HepG2 (cell line): ENCODE results near the gene HOMEZ. TPM values are rescaled to one million over a fixed set of nuclear protein-coding genes. Genes with fewer than 3 reads are reported as not detected.
A peak's percentile ranks its signal among the peaks of the same experiment; 100 is the strongest.

Experiments used
- CREB3 ChIP-seq: sonication (generic); formaldehyde crosslinking; IDR thresholded peaks from 2 replicates; pipeline ENCODE4 v1.5.0; 2020; ENCODE audit warnings: missing genetic modification reagents
- DNMT1 ChIP-seq: sonication (generic); formaldehyde crosslinking; IDR thresholded peaks from 2 replicates; pipeline ENCODE4 v1.5.1; 2020; ENCODE audit warnings: mild to moderate bottlenecking, missing genetic modification reagents
- ELF4 ChIP-seq: sonication (generic); formaldehyde crosslinking; IDR thresholded peaks from 2 replicates; pipeline ENCODE4 v1.5.0; 2020; ENCODE audit warnings: missing genetic modification reagents, mild to moderate bottlenecking, moderate library complexity, borderline replicate concordance
- HDAC1 ChIP-seq: sonication (generic); formaldehyde crosslinking; IDR thresholded peaks from 2 replicates; pipeline ENCODE4 v1.5.1; 2020; ENCODE audit warnings: mild to moderate bottlenecking, missing genetic modification reagents
- HNF4G ChIP-seq, 2 experiments: sonication (generic) in 1 of 2; formaldehyde crosslinking in 1 of 2; IDR thresholded peaks; 2 replicates each; pipeline versions ENCODE4 v1.4.0 to v1.6.1; 2011 to 2020; ENCODE audit warnings: borderline replicate concordance in 2 of 2, low read depth in 2 of 2, mild to moderate bottlenecking in 2 of 2, low read length in 1 of 2, missing genetic modification reagents in 1 of 2, moderate library complexity in 1 of 2
- JUN ChIP-seq: sonication (generic); formaldehyde crosslinking; IDR thresholded peaks from 2 replicates; pipeline ENCODE4 v1.4.0; 2020; ENCODE audit warnings: mild to moderate bottlenecking, missing genetic modification reagents
- NAIF1 ChIP-seq: sonication (generic); formaldehyde crosslinking; IDR thresholded peaks from 2 replicates; pipeline ENCODE4 v1.5.0; 2020; ENCODE audit warnings: mild to moderate bottlenecking, missing genetic modification reagents, borderline replicate concordance
- NFKB2 ChIP-seq: sonication (generic); formaldehyde crosslinking; IDR thresholded peaks from 2 replicates; pipeline ENCODE4 v1.4.0; 2020; ENCODE audit warnings: missing genetic modification reagents, borderline replicate concordance
- PHF8 ChIP-seq: sonication (generic); formaldehyde crosslinking; IDR thresholded peaks from 2 replicates; pipeline ENCODE4 v1.5.0; 2020; ENCODE audit warnings: missing genetic modification reagents
- SIN3A ChIP-seq: IDR thresholded peaks from 2 replicates; pipeline ENCODE4 v1.6.1; 2011; ENCODE audit warnings: low read depth, mild to moderate bottlenecking, control low read depth, low read length, borderline replicate concordance
- STAT5B ChIP-seq: sonication (generic); formaldehyde crosslinking; IDR thresholded peaks from 2 replicates; pipeline ENCODE4 v1.4.0; 2020; ENCODE audit warnings: missing genetic modification reagents
- ZNF383 ChIP-seq: sonication (generic); formaldehyde crosslinking; IDR thresholded peaks from 2 replicates; pipeline ENCODE4 v1.4.0; 2020; ENCODE audit warnings: missing genetic modification reagents, mild to moderate bottlenecking, borderline replicate concordance
- ZNF552 ChIP-seq: sonication (generic); formaldehyde crosslinking; IDR thresholded peaks from 2 replicates; pipeline ENCODE4 v1.9.0; 2022; ENCODE audit warnings: missing genetic modification reagents, mild to moderate bottlenecking, borderline replicate concordance
- ZNF616 ChIP-seq: sonication (generic); formaldehyde crosslinking; IDR thresholded peaks from 2 replicates; pipeline ENCODE4 v1.5.0; 2020; ENCODE audit warnings: low read depth, mild to moderate bottlenecking, missing genetic modification reagents
- ZNF790 ChIP-seq: sonication (generic); formaldehyde crosslinking; IDR thresholded peaks from 2 replicates; pipeline ENCODE4 v1.8.0; 2022; ENCODE audit warnings: missing genetic modification reagents, mild to moderate bottlenecking, borderline replicate concordance
- ZNF792 ChIP-seq: IDR thresholded peaks from 2 replicates; pipeline ENCODE4 v1.6.1; 2016
- ZNF883 ChIP-seq: sonication (generic); formaldehyde crosslinking; IDR thresholded peaks from 2 replicates; pipeline ENCODE4 v1.5.1; 2020; ENCODE audit warnings: mild to moderate bottlenecking, missing genetic modification reagents; ENCODE audit errors: not compliant biosample characterization
- ZSCAN12 ChIP-seq: sonication (generic); formaldehyde crosslinking; IDR thresholded peaks from 2 replicates; pipeline ENCODE4 v1.9.0; 2021; ENCODE audit warnings: mild to moderate bottlenecking, missing genetic modification reagents
- polyA plus RNA-seq, 8 experiments: library from polyadenylated mRNA; depleted of rRNA in 3 of 8; stranded (reverse) in 7 of 8; unstranded in 1 of 8; fragments of >200 nt; fragmentation: Illumina TruSeq in 4 of 8; extraction: Trizol in 4 of 8; gene quantifications; 2 replicates each; pipeline versions ENCODE4 v1.2.1 to v1.2.3, GENCODE V29; 2011 to 2016; ENCODE audit warnings: low read depth in 4 of 8, missing spikeins in 1 of 8, mixed read lengths in 1 of 8; ENCODE audit not compliant: insufficient read depth in 1 of 8
- total RNA-seq, 5 experiments: library from RNA; depleted of rRNA; stranded (reverse); fragments of >200 nt; fragmentation: Illumina TruSeq; extraction: Trizol; gene quantifications; 2 replicates each; pipeline ENCODE4 v1.2.3, GENCODE V29; 2016; ENCODE audit warnings: low read depth in 1 of 5
- TF ChIP-seq, protein P1 (sequence below): sonication (generic); formaldehyde crosslinking; IDR thresholded peaks from 2 replicates; pipeline ENCODE4 v1.4.0; 2020; ENCODE audit warnings: missing genetic modification reagents
- TF ChIP-seq, protein P2 (sequence below), 2 experiments: fragments of 450-650 bp in 1 of 2; sonication (generic) in 1 of 2; formaldehyde crosslinking; IDR thresholded peaks; 2 replicates each; pipeline versions ENCODE4 v1.5.0 to v1.8.0; 2020 to 2022; ENCODE audit warnings: mild to moderate bottlenecking in 1 of 2, missing genetic modification reagents in 1 of 2
- TF ChIP-seq, protein P3 (sequence below): IDR thresholded peaks from 2 replicates; pipeline ENCODE4 v1.6.1; 2016; ENCODE audit warnings: low read depth, control low read depth
- TF ChIP-seq, protein P4 (sequence below): sonication (generic); formaldehyde crosslinking; IDR thresholded peaks from 2 replicates; pipeline ENCODE4 v1.4.0; 2020; ENCODE audit warnings: low read depth, mild to moderate bottlenecking, missing genetic modification reagents

HOMEZ gene
- total and polyA plus RNA-seq, 2 of the 13 experiments (the other 11 are each of a cell fraction or from before 2014, with no cell fraction given), result 14.5 to 31.8 TPM

GRCh38 chr14:23321572-23322547 is 35.9 kb upstream of the HOMEZ start (continued):
- TF ChIP-seq, protein P1, sequence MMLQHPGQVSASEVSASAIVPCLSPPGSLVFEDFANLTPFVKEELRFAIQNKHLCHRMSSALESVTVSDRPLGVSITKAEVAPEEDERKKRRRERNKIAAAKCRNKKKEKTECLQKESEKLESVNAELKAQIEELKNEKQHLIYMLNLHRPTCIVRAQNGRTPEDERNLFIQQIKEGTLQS (CRISPR knock-in tag), result no peak
- TF ChIP-seq ZNF790 (CRISPR knock-in tag), result peak; percentile 74; the same call in 1 of the 2 replicates
- TF ChIP-seq NFKB2 (CRISPR knock-in tag), result peak; percentile 85
- peak; percentile 63; the same call in 1 of the 2 replicates for TF ChIP-seq CREB3 (CRISPR knock-in tag)
- 0 out of 2 replicates have a peak, but pooled peaks have one; percentile 45 for TF ChIP-seq ZNF616 (CRISPR knock-in tag)
- peak; percentile 68; the same call in 1 of the 2 replicates for TF ChIP-seq HNF4G (IDR thresholded peaks at IDR 0.05; ENCODE audit: borderline replicate concordance, low read depth, low read length)
- TF ChIP-seq HNF4G (CRISPR knock-in tag; IDR thresholded peaks at IDR 0.05; ENCODE audit: borderline replicate concordance, low read depth), result peak; percentile 76; the same call in 1 of the 2 replicates
- TF ChIP-seq ELF4 (CRISPR knock-in tag), result no peak
- peak; percentile 70 for TF ChIP-seq STAT5B (CRISPR knock-in tag)
- peak; percentile 76; the same call in 1 of the 2 replicates for TF ChIP-seq DNMT1 (CRISPR knock-in tag)
- TF ChIP-seq PHF8 (CRISPR knock-in tag), result peak; percentile 84
- TF ChIP-seq SIN3A, result peak; percentile 86; the same call in 1 of the 2 replicates
- peak; percentile 48; the same call in 1 of the 2 replicates for TF ChIP-seq ZNF792
- TF ChIP-seq ZSCAN12 (CRISPR knock-in tag), result peak; percentile 26; the same call in 1 of the 2 replicates
- 0 out of 2 replicates have a peak, but pooled peaks have one; percentile 57 for TF ChIP-seq ZNF552 (CRISPR knock-in tag)
- TF ChIP-seq, protein P2, sequence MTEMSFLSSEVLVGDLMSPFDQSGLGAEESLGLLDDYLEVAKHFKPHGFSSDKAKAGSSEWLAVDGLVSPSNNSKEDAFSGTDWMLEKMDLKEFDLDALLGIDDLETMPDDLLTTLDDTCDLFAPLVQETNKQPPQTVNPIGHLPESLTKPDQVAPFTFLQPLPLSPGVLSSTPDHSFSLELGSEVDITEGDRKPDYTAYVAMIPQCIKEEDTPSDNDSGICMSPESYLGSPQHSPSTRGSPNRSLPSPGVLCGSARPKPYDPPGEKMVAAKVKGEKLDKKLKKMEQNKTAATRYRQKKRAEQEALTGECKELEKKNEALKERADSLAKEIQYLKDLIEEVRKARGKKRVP (CRISPR knock-in tag; IDR thresholded peaks at IDR 0.05), result peak in 1 of 2 experiments; percentile 56; a peak in 1 of 4 replicates
- TF ChIP-seq NAIF1 (CRISPR knock-in tag), result peak; percentile 72; the same call in 1 of the 2 replicates
- peak; percentile 78; the same call in 1 of the 2 replicates for TF ChIP-seq ZNF383 (CRISPR knock-in tag)
- peak; percentile 52 for TF ChIP-seq HDAC1
- TF ChIP-seq, protein P3, sequence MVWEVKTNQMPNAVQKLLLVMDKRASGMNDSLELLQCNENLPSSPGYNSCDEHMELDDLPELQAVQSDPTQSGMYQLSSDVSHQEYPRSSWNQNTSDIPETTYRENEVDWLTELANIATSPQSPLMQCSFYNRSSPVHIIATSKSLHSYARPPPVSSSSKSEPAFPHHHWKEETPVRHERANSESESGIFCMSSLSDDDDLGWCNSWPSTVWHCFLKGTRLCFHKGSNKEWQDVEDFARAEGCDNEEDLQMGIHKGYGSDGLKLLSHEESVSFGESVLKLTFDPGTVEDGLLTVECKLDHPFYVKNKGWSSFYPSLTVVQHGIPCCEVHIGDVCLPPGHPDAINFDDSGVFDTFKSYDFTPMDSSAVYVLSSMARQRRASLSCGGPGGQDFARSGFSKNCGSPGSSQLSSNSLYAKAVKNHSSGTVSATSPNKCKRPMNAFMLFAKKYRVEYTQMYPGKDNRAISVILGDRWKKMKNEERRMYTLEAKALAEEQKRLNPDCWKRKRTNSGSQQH (CRISPR knock-in tag), result peak; percentile 11; the same call in 1 of the 2 replicates
- peak; percentile 53 for TF ChIP-seq JUN
- TF ChIP-seq, protein P4, sequence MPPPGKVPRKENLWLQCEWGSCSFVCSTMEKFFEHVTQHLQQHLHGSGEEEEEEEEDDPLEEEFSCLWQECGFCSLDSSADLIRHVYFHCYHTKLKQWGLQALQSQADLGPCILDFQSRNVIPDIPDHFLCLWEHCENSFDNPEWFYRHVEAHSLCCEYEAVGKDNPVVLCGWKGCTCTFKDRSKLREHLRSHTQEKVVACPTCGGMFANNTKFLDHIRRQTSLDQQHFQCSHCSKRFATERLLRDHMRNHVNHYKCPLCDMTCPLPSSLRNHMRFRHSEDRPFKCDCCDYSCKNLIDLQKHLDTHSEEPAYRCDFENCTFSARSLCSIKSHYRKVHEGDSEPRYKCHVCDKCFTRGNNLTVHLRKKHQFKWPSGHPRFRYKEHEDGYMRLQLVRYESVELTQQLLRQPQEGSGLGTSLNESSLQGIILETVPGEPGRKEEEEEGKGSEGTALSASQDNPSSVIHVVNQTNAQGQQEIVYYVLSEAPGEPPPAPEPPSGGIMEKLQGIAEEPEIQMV (CRISPR knock-in tag), result no peak
- peak; percentile 93 for TF ChIP-seq ZNF883 (CRISPR knock-in tag)
